Spleen (tissue), 7 donors: ENCODE measurements around the gene CHKB.

Experiments
- CTCF ChIP-seq, 11 experiments: fragments of 200-600 bp in 7 of 11; fragments of 450-650 bp in 4 of 11; sonication (generic) in 4 of 11; IDR thresholded peaks in 8 of 11; conservative IDR thresholded peaks in 3 of 11; 1 replicate in 7 of 11; 2 replicates in 4 of 11; pipeline versions ENCODE4 v1.4.0 to v1.8.0; 2016 to 2021; ENCODE audit warnings: antibody characterized with exemption in 11 of 11, inconsistent platforms in 4 of 11, mild to moderate bottlenecking in 1 of 11
- POLR2A ChIP-seq, 3 donors: fragments of 450-650 bp; IDR thresholded peaks; one replicate each; pipeline ENCODE4 v1.5.1; 2017; ENCODE audit warnings: antibody characterized with exemption in 3 of 3, mild to moderate bottlenecking in 1 of 3
- POLR2AphosphoS5 ChIP-seq, 3 donors: sonication (generic); formaldehyde crosslinking; IDR thresholded peaks; one replicate each; pipeline ENCODE4 v1.5.1; 2017; ENCODE audit warnings: antibody characterized with exemption in 3 of 3
- donor health status: DM: no; HTN: no; CAD: no; lungs with moderate emphysema.
- donor health status: DM: no; HTN: no; CAD: no.
- donor health status: DM: no; HTN: no; CAD: no.

GRCh38 chr22:50587407-50587806 is 4.8 kb upstream of the CHKB start:
- TF ChIP-seq CTCF (IDR thresholded peaks at IDR 0.05 in 8 of 11, conservative IDR thresholded peaks at IDR 0.05 in 3 of 11): no peak
- TF ChIP-seq POLR2AphosphoS5 (IDR thresholded peaks at IDR 0.05): no peak
- TF ChIP-seq POLR2A (IDR thresholded peaks at IDR 0.05): no peak
